Psoas muscle (tissue), 8 donors: Measurements from ENCODE around the gene MARCKSL1. TPM values are rescaled to one million over a fixed set of nuclear protein-coding genes. Genes with fewer than 3 reads are reported as not detected.
"Not testable (repeated sequence)": the region's sequence is repeated elsewhere in the genome, so short reads cannot be mapped to it uniquely, and the experiment has no call there.

Experiments
- ATAC-seq, 4 donors: fragments of 200-7000 bp; cut with Tn5 transposase; one replicate each; pipeline ENCODE4 v1.9.1; 2020; ENCODE audit warnings: moderate library complexity in 3 of 4, mild to moderate bottlenecking in 2 of 4
- DNase-seq, 2 donors: peaks; one replicate each; pipeline ENCODE4 v3.0.0-alpha.2; 2020
- H3K27ac ChIP-seq: fragments of 200-600 bp; one replicate; pipeline ENCODE4 v1.8.0; 2022
- H3K27me3 ChIP-seq, 3 donors: fragments of 200-600 bp in 1 of 3; one replicate each; pipeline versions ENCODE4 v1.6.1 to v1.8.0; 2013 to 2022; ENCODE audit warnings: low read length in 2 of 3, mild to moderate bottlenecking in 2 of 3, moderate library complexity in 1 of 3; ENCODE audit not compliant: insufficient read depth in 3 of 3
- H3K36me3 ChIP-seq, 2 donors: fragments of 200-600 bp in 1 of 2; one replicate each; pipeline versions ENCODE4 v1.6.1 to v1.8.0; 2013 to 2022; ENCODE audit warnings: low read depth in 1 of 2, mild to moderate bottlenecking in 1 of 2, moderate library complexity in 1 of 2; ENCODE audit not compliant: insufficient read depth in 1 of 2
- H3K4me1 ChIP-seq: fragments of 200-600 bp; one replicate; pipeline ENCODE4 v1.8.0; 2022
- H3K4me3 ChIP-seq: fragments of 200-600 bp; one replicate; pipeline ENCODE4 v1.8.0; 2022; ENCODE audit warnings: mild to moderate bottlenecking
- H3K9me3 ChIP-seq: fragments of 200-600 bp; one replicate; pipeline ENCODE4 v1.8.0; 2022
- CTCF ChIP-seq: fragments of 200-600 bp; IDR thresholded peaks from one replicate; pipeline ENCODE4 v1.8.0; 2022; ENCODE audit warnings: antibody characterized with exemption
- WGBS, 3 donors: extraction: QIAGEN DNeasy Blood & Tissue Kit; methylation state at CpG; one replicate each; pipeline versions ENCODE4 v1.1.6 to v1.1.7; 2013; 5-methylcytosine and 5-hydroxymethylcytosine counted together
- intact Hi-C, 2 donors: fragments of 100-400 bp; cut with DNase I; formaldehyde crosslinking; loops; one replicate each; pipeline versions ENCODE4 v1.11.0 to v1.14.2; 2022
- polyA plus RNA-seq, 3 donors: library from polyadenylated mRNA; stranded (reverse); fragments of 200-250 nt; gene quantifications; one replicate each; pipeline ENCODE4 v1.2.3, GENCODE V29; 2013
- total RNA-seq, 4 donors: library from RNA; stranded (reverse); fragmentation: NEBNext Ultra II Directional in 2 of 4; extraction: Animal tissue kit (Norgen Biotek cat#: 25700) in 2 of 4; gene quantifications; one replicate each; pipeline versions ENCODE4 v1.2.1 to v1.2.4, GENCODE V29; 2021 to 2023
- donor health status: healthy with polysubstance abuse.
- donor health status: DM: no; HTN: no; CAD: no; lungs with moderate emphysema.
- donor health status: Bipolar disorder and iron deficiency.
- donor health status: healthy.
- donor health status: DM: yes; HTN: yes; CAD: no.
- donor health status: DM: no; HTN: no; CAD: no.
- donor health status: DM: no; HTN: no; CAD: no.
- donor health status: DM: yes; HTN: yes; CAD: no.

MARCKSL1 gene
- total and polyA plus RNA-seq, 7 donors, result 5.6 to 12.9 (median 9.4) TPM

- no peak overlapping the region for H3K27ac ChIP-seq
- ATAC-seq, result peak in 3 of 4 donors; percentile 5 to 13 (median 6)
Observed at GRCh38 chr1:32361308-32361673, 25.3 kb upstream of the MARCKSL1 start.

GRCh38 chr1:32358435-32358834 lies 22.4 kb upstream of the MARCKSL1 start:
- 76 to 92% (median 84%) methylated on average over 3 of the region's 3 CpGs for WGBS, 3 donors
- no peaks in the 10 kb centered on the region for H3K27me3 ChIP-seq
- no peak for TF ChIP-seq CTCF
- intact Hi-C loops, result no loop called here
- H3K27ac ChIP-seq, result no peak overlapping the region
- DNase-seq (no peak), ATAC-seq (no peak)
- H3K36me3 ChIP-seq, result peaks cover 0 to 32% of the 10 kb centered on the region in 2 donors
- H3K4me1 ChIP-seq, result peaks cover 2% of the 10 kb centered on the region
- H3K4me3 ChIP-seq, result no peak overlapping the region
- no peaks in the 10 kb centered on the region for H3K9me3 ChIP-seq

More at GRCh38 chr1:32361308-32361673, 25.3 kb upstream of the MARCKSL1 start:
- WGBS, 3 donors, result 48 to 59% (median 57%) methylated on average over 33 to 35 of the region's 35 CpGs
- Histone ChIP-seq H3K9me3 (no peaks in the 10 kb centered on the region), H3K4me1 (no peaks in the 10 kb centered on the region), H3K27me3 (no peaks in the 10 kb centered on the region), H3K36me3 (peaks cover 4 to 31% of the 10 kb centered on the region in 2 donors), H3K4me3 (peak overlapping the region; percentile 59)
- intact Hi-C loops, result no loop called here
- peak in 1 of 2 donors; percentile 64 for DNase-seq
- TF ChIP-seq CTCF, result no peak

- no peak overlapping the region for H3K27ac ChIP-seq
- peaks cover 0 to 29% of the 10 kb centered on the region in 2 donors for H3K36me3 ChIP-seq
- no peak for DNase-seq
- TF ChIP-seq CTCF, result no peak
- no peak for ATAC-seq
- no peaks in the 10 kb centered on the region for H3K9me3 ChIP-seq
- intact Hi-C loops, result no loop called here
- H3K4me3 ChIP-seq, result no peak overlapping the region
- WGBS, 3 donors, result 56 to 68% (median 58%) methylated on average over 6 of the region's 6 CpGs
- H3K4me1 ChIP-seq, result peaks cover 10% of the 10 kb centered on the region
- no peaks in the 10 kb centered on the region for H3K27me3 ChIP-seq
Observed at GRCh38 chr1:32357614-32358013, 21.6 kb upstream of the MARCKSL1 start.

GRCh38 chr1:32356478-32356877 lies 20.4 kb upstream of the MARCKSL1 start:
- no peak for TF ChIP-seq CTCF
- DNase-seq (no peak), ATAC-seq (no peak)
- 91 to 100% (median 100%) methylated on average over 1 of the region's 1 CpG for WGBS, 3 donors
- Histone ChIP-seq H3K9me3 (no peaks in the 10 kb centered on the region), H3K36me3 (peaks cover 0 to 29% of the 10 kb centered on the region in 2 donors), H3K4me3 (no peak overlapping the region), H3K27ac (no peak overlapping the region), H3K4me1 (peaks cover 17% of the 10 kb centered on the region), H3K27me3 (no peaks in the 10 kb centered on the region)
- intact Hi-C loops, result no loop called here

GRCh38 chr1:32355778-32356177 lies 19.7 kb upstream of the MARCKSL1 start:
- H3K9me3 ChIP-seq, ATAC-seq, intact Hi-C loops, DNase-seq, H3K27ac ChIP-seq, H3K4me3 ChIP-seq, H3K27me3 ChIP-seq: not testable (repeated sequence)
- peaks cover 0 to 29% of the 10 kb centered on the region in 2 donors for H3K36me3 ChIP-seq
- WGBS, 3 donors, result 89 to 98% (median 92%) methylated on average over 5 to 6 of the region's 6 CpGs
- peaks cover 17% of the 10 kb centered on the region for H3K4me1 ChIP-seq
